Measurements from ENCODE around the gene BRAF.
"Not testable (repeated sequence)": the region's sequence is repeated elsewhere in the genome, so short reads cannot be mapped to it uniquely, and the experiment has no call there.

The BRAF gene

GRCh38 chr7:140767418-140767817 lies 157.3 kb downstream of the BRAF start:
- H3K9ac ChIP-seq (ENCODE audit: low read length) = no peak overlapping the region
- no peak for DNase-seq
- TF ChIP-seq CTCF (IDR thresholded peaks at IDR 0.05; ENCODE audit: low read length) (no peak), EZH2 (optimal IDR thresholded peaks at IDR 0.05; ENCODE audit: low read depth, low read length) (no peak), EZH2phosphoT487 (IDR thresholded peaks at IDR 0.05; ENCODE audit: low read length) (no peak)
- no peaks in the 10 kb centered on the region for H3F3A ChIP-seq (ENCODE audit: insufficient read depth, low read length)
- H4K20me1 ChIP-seq (ENCODE audit: insufficient read depth, low read length) = no peaks in the 10 kb centered on the region
- H3K4me3 ChIP-seq (ENCODE audit: low read length) = no peak overlapping the region
- no peak overlapping the region for H3K4me2 ChIP-seq (ENCODE audit: low read depth, low read length)
- H3K9me2 ChIP-seq (replicated peaks; ENCODE audit: insufficient read depth, low read length) = no peaks in the 10 kb centered on the region
- H3K27me3 ChIP-seq (replicated peaks; ENCODE audit: insufficient read depth, low read length) = no peaks in the 10 kb centered on the region
- H3K27ac ChIP-seq (ENCODE audit: low read length) = no peak overlapping the region
- no peaks in the 10 kb centered on the region for H3K4me1 ChIP-seq (ENCODE audit: low read length)
- no peak overlapping the region for H2AFZ ChIP-seq (ENCODE audit: low read length)
- H3K9me3 ChIP-seq (replicated peaks; ENCODE audit: insufficient read depth, low read length) = no peaks in the 10 kb centered on the region
- H3K36me3 ChIP-seq (replicated peaks; ENCODE audit: insufficient read depth, low read length) = no peaks in the 10 kb centered on the region
- H3K79me2 ChIP-seq (ENCODE audit: low read length) = no peaks in the 10 kb centered on the region

DNA sequence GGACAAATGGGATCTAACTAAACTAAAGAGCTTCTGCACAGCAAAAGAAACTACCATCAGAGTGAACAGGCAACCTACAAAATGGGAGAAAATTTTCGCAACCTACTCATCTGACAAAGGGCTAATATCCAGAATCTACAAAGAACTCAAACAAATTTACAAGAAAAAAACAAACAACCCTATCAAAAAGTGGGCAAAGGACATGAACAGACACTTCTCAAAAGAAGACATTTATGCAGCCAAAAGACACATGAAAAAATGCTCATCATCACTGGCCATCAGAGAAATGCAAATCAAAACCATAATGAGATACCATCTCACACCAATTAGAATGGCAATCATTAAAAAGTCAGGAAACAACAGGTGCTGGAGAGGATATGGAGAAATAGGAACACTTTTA lies 159.3 kb downstream of the BRAF start:
- H3K36me3 ChIP-seq (replicated peaks; ENCODE audit: insufficient read depth, low read length); H3K4me3 ChIP-seq (ENCODE audit: low read length); H3K4me1 ChIP-seq (ENCODE audit: low read length); H3K79me2 ChIP-seq (ENCODE audit: low read length); DNase-seq; H4K20me1 ChIP-seq (ENCODE audit: insufficient read depth, low read length); H3K9ac ChIP-seq (ENCODE audit: low read length); H3K9me3 ChIP-seq (replicated peaks; ENCODE audit: insufficient read depth, low read length); H3K9me2 ChIP-seq (replicated peaks; ENCODE audit: insufficient read depth, low read length); H2AFZ ChIP-seq (ENCODE audit: low read length); H3K27ac ChIP-seq (ENCODE audit: low read length); H3K27me3 ChIP-seq (replicated peaks; ENCODE audit: insufficient read depth, low read length); H3K4me2 ChIP-seq (ENCODE audit: low read depth, low read length); H3F3A ChIP-seq (ENCODE audit: insufficient read depth, low read length): not testable (repeated sequence)

DNA sequence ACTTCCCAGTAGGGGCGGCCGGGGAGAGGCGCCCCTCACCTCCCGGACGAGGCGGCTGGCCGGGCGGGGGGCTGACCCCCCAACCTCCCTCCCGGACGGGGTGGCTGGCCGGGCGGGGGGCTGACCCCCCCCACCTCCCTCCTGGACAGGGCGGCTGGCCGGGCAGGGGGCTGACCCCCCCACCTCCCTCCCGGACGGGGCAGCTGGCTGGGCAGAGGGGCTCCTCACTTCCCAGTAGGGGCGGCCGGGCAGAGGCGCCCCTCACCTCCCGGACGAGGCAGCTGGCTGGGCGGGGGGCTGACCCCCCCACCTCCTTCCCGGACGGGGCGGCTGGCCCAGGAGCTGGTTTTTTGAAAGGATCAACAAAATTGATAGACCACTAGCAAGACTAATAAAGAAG lies 161.6 kb downstream of the BRAF start:
- not testable (repeated sequence) for H3K79me2 ChIP-seq (ENCODE audit: low read length); DNase-seq; H3K9me3 ChIP-seq (replicated peaks; ENCODE audit: insufficient read depth, low read length); H2AFZ ChIP-seq (ENCODE audit: low read length); H3K4me2 ChIP-seq (ENCODE audit: low read depth, low read length); H3K27me3 ChIP-seq (replicated peaks; ENCODE audit: insufficient read depth, low read length); H3K4me3 ChIP-seq (ENCODE audit: low read length); H3K4me1 ChIP-seq (ENCODE audit: low read length); H3K36me3 ChIP-seq (replicated peaks; ENCODE audit: insufficient read depth, low read length); H3F3A ChIP-seq (ENCODE audit: insufficient read depth, low read length); H4K20me1 ChIP-seq (ENCODE audit: insufficient read depth, low read length); H3K9ac ChIP-seq (ENCODE audit: low read length); H3K27ac ChIP-seq (ENCODE audit: low read length); H3K9me2 ChIP-seq (replicated peaks; ENCODE audit: insufficient read depth, low read length)

- H3K27me3 ChIP-seq (replicated peaks; ENCODE audit: insufficient read depth, low read length); H4K20me1 ChIP-seq (ENCODE audit: insufficient read depth, low read length); H3K4me2 ChIP-seq (ENCODE audit: low read depth, low read length); H3K36me3 ChIP-seq (replicated peaks; ENCODE audit: insufficient read depth, low read length); H3K9ac ChIP-seq (ENCODE audit: low read length); H3K79me2 ChIP-seq (ENCODE audit: low read length); H2AFZ ChIP-seq (ENCODE audit: low read length); H3K9me2 ChIP-seq (replicated peaks; ENCODE audit: insufficient read depth, low read length); H3F3A ChIP-seq (ENCODE audit: insufficient read depth, low read length); H3K27ac ChIP-seq (ENCODE audit: low read length); H3K4me1 ChIP-seq (ENCODE audit: low read length); DNase-seq; H3K9me3 ChIP-seq (replicated peaks; ENCODE audit: insufficient read depth, low read length); H3K4me3 ChIP-seq (ENCODE audit: low read length): not testable (repeated sequence)
These were observed 163.4 kb downstream of the BRAF start for GRCh38 chr7:140761375-140761774.

DNA sequence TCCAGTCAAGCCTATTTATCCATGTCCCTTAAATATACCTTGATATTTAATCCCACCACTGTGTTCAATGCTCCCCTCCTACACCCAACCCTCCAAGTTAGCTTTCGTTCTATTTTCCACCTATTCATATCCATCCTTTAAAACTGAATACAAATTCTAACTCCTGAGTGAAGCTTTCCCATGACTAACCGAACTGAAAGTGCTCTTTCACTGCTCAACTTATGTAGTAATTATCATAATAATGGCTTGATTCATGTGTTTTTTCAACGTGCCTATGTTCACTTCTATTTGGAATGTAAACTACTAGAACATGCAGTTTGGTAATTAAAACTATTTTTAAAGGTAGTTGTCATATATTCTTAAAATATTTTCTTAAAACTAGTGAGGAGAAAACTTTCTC lies 170.2 kb downstream of the BRAF start:
- Histone ChIP-seq H3K27me3 (replicated peaks; ENCODE audit: insufficient read depth, low read length) (no peaks in the 10 kb centered on the region), H3K36me3 (replicated peaks; ENCODE audit: insufficient read depth, low read length) (no peaks in the 10 kb centered on the region), H3K79me2 (ENCODE audit: low read length) (no peaks in the 10 kb centered on the region), H4K20me1 (ENCODE audit: insufficient read depth, low read length) (no peaks in the 10 kb centered on the region), H3K27ac (ENCODE audit: low read length) (no peak overlapping the region), H3K9me3 (replicated peaks; ENCODE audit: insufficient read depth, low read length) (no peaks in the 10 kb centered on the region), H3K4me3 (ENCODE audit: low read length) (no peak overlapping the region), H3K9ac (ENCODE audit: low read length) (no peak overlapping the region), H3K9me2 (replicated peaks; ENCODE audit: insufficient read depth, low read length) (no peaks in the 10 kb centered on the region), H3K4me2 (ENCODE audit: low read depth, low read length) (no peak overlapping the region), H3K4me1 (ENCODE audit: low read length) (no peaks in the 10 kb centered on the region), H2AFZ (ENCODE audit: low read length) (no peak overlapping the region), H3F3A (ENCODE audit: insufficient read depth, low read length) (no peaks in the 10 kb centered on the region)
- no peak for DNase-seq
- no peak for TF ChIP-seq CTCF (IDR thresholded peaks at IDR 0.05; ENCODE audit: low read length)
- TF ChIP-seq EZH2 (optimal IDR thresholded peaks at IDR 0.05; ENCODE audit: low read depth, low read length) = no peak
- TF ChIP-seq EZH2phosphoT487 (IDR thresholded peaks at IDR 0.05; ENCODE audit: low read length) = no peak

All from MM.1S (cell line).